ENCODE data around the gene NPDC1.

The NPDC1 gene

DNA sequence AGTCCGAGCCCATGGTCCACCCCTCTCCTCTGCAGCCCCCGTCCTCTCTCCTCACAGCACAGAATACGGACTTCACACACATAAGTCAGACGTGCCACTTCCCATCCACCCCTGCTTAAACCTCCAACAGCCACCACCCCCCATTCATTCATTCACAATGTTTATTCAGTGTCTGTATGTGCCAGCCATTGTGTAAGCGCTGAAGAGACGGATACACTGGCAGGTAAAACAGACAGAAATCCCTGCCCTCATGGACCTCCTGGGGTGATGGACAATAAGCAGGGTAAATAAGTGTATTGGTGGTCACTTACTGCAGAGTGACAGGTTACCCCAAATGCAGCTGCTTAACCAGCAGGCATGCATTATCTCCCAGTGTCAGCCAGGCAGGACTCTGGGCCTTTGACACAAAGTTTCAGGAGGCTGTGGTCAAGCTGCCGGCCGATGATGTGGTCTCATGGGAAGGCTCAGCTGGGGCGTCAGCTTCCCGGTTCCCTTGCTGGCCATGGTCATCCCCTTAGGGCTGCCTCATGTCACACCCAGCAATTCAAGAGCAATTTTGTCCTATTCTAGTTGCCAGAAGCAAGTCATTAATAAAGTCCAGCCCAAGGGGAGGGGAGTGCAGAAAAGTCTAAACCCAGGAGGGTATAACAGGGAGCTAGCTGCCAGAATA, 55.6 kb downstream of the NPDC1 start:
- no peak for DNase-seq

Measured in CD4-positive, alpha-beta T cell treated with Interleukin-21 for 1 hour (primary cell).